ENCODE data around the gene NAA60.

The NAA60 gene

DNA sequence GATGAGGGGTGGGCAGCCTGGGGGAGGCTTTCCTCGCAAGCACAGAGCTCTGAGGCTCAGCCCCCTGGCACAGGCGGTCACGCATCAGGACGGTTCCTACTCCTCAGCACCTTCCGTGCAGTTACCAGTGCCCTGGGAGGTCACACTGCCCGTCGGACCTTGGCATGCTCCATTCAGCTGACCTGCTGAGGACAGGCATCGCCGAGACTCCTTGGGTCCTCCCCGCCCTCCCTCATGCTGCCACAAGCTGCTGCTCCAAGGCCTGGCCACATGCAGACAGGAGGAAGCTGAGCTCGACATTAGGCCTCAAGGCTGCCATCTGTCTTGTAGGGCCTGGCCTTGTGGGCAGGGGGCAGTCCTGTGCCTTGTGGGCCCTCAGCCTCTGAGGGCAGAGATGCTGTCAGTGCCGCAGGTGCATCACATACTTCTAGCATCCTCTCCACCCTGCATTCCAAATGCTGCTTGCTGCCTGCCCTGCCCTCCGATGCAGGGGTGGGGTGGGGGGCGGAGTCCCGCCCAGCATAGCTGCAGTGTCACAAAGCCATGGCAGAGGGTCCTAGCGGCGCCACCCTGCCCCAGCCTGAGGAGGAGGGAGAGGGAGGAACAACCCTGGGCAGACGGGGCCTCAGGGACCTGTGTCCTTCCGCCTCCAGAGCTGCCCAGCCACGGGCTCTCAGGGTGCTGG is 42.5 kb downstream of the NAA60 start:
- H3K9ac ChIP-seq (ENCODE audit: low read depth, low read length, poor library complexity, severe bottlenecking) = no peak overlapping the region
- H3K27me3 ChIP-seq (ENCODE audit: insufficient read depth, low read length, poor library complexity, severe bottlenecking) = no peaks in the 10 kb centered on the region
- no peaks in the 10 kb centered on the region for H3K4me1 ChIP-seq (ENCODE audit: insufficient read depth, low read length, poor library complexity, severe bottlenecking)
- no peaks in the 10 kb centered on the region for H4K20me1 ChIP-seq (ENCODE audit: insufficient read depth, low read length, poor library complexity, severe bottlenecking)
- H3K79me2 ChIP-seq (ENCODE audit: insufficient read depth, low read length) = no peaks in the 10 kb centered on the region
- no peak overlapping the region for H3K4me2 ChIP-seq (ENCODE audit: low read depth, low read length, poor library complexity, severe bottlenecking)
- TF ChIP-seq CTCF (conservative IDR thresholded peaks at IDR 0.05; ENCODE audit: low read length) = no peak
- no peak for TF ChIP-seq EZH2phosphoT487 (IDR thresholded peaks at IDR 0.05; ENCODE audit: borderline replicate concordance)
- H2AFZ ChIP-seq (ENCODE audit: low read length) = no peak overlapping the region
- H3K9me2 ChIP-seq (replicated peaks; ENCODE audit: low read depth, low read length) = no peaks in the 10 kb centered on the region
- H3K4me3 ChIP-seq (ENCODE audit: low read length, poor library complexity, severe bottlenecking) = no peak overlapping the region
- H3K36me3 ChIP-seq (ENCODE audit: insufficient read depth, low read length) = peaks cover 34% of the 10 kb centered on the region; the same call in 1 of the 2 replicates
- H3F3A ChIP-seq (ENCODE audit: low read depth) = no peaks in the 10 kb centered on the region
- no peaks in the 10 kb centered on the region for H3K9me3 ChIP-seq (ENCODE audit: insufficient read depth, low read depth, low read length)

- TF ChIP-seq CTCF (conservative IDR thresholded peaks at IDR 0.05; ENCODE audit: low read length) = no peak
- no peak for TF ChIP-seq EZH2phosphoT487 (IDR thresholded peaks at IDR 0.05; ENCODE audit: borderline replicate concordance)
- peaks cover 32% of the 10 kb centered on the region; the same call in 1 of the 2 replicates for H3K36me3 ChIP-seq (ENCODE audit: insufficient read depth, low read length)
- no peaks in the 10 kb centered on the region for H3K79me2 ChIP-seq (ENCODE audit: insufficient read depth, low read length)
Observed at GRCh38 chr16:3486506-3487215, 43.2 kb downstream of the NAA60 start.

DNA sequence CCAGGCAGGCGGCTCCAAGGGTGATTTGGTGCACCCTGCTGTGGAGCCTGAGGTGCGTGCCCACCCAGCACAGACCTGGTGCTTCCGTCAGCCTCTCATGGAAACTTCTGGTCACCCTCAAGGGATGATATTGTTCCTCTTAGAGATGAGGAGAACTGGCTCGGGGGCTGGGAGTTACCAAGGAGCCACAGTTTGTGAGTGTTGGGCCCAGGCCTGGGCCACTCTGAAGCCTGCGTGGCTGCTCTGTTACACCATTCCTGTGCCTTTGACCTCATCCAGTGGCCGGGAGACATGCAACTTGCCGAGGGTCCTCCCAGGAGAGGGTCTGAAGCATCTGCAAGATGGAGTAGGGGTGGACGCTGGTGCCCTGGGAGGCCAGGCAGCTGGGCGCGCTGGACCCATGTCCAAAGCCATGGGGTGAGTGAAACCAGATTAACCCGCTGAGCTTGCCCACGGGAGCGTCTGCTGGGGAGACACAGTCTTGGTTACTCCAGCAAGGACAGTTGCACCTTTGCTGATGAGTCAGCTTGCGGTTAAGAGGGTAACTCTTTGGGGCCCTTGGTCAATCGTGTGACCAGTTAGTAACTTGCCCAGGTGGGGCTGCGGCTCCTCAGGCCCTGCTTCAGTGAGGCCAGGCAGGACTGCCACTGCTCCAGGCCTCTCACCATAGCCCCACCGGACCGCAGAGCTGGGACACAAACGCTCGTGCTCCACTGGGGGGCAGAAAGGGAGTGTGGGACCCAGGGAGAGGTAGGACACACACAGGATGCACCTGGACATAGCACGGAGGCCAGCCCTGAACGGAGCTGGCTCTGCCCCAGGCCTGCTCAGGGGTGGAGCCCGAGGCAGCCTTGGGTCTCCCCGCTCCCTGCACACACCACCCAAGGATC is 44.3 kb downstream of the NAA60 start:
- peaks cover 27% of the 10 kb centered on the region; the same call in 1 of the 2 replicates for H3K36me3 ChIP-seq (ENCODE audit: insufficient read depth, low read length)
- H3K9me2 ChIP-seq (replicated peaks; ENCODE audit: low read depth, low read length) = no peaks in the 10 kb centered on the region
- H3K4me3 ChIP-seq (ENCODE audit: low read length, poor library complexity, severe bottlenecking) = no peak overlapping the region
- H3K4me1 ChIP-seq (ENCODE audit: insufficient read depth, low read length, poor library complexity, severe bottlenecking) = no peaks in the 10 kb centered on the region
- H2AFZ ChIP-seq (ENCODE audit: low read length) = no peak overlapping the region
- no peak for TF ChIP-seq CTCF (conservative IDR thresholded peaks at IDR 0.05; ENCODE audit: low read length)
- no peak for TF ChIP-seq EZH2phosphoT487 (IDR thresholded peaks at IDR 0.05; ENCODE audit: borderline replicate concordance)
- H4K20me1 ChIP-seq (ENCODE audit: insufficient read depth, low read length, poor library complexity, severe bottlenecking) = no peaks in the 10 kb centered on the region
- H3K9me3 ChIP-seq (ENCODE audit: insufficient read depth, low read depth, low read length) = no peaks in the 10 kb centered on the region
- no peaks in the 10 kb centered on the region for H3F3A ChIP-seq (ENCODE audit: low read depth)
- no peak overlapping the region for H3K4me2 ChIP-seq (ENCODE audit: low read depth, low read length, poor library complexity, severe bottlenecking)
- H3K27me3 ChIP-seq (ENCODE audit: insufficient read depth, low read length, poor library complexity, severe bottlenecking) = no peaks in the 10 kb centered on the region
- H3K79me2 ChIP-seq (ENCODE audit: insufficient read depth, low read length) = no peaks in the 10 kb centered on the region
- no peak overlapping the region for H3K9ac ChIP-seq (ENCODE audit: low read depth, low read length, poor library complexity, severe bottlenecking)

More at GRCh38 chr16:3486506-3487215, 43.2 kb downstream of the NAA60 start:
- Histone ChIP-seq H3K4me2 (ENCODE audit: low read depth, low read length, poor library complexity, severe bottlenecking) (no peak overlapping the region), H3K27me3 (ENCODE audit: insufficient read depth, low read length, poor library complexity, severe bottlenecking) (no peaks in the 10 kb centered on the region), H3K9me2 (replicated peaks; ENCODE audit: low read depth, low read length) (no peaks in the 10 kb centered on the region), H3K9me3 (ENCODE audit: insufficient read depth, low read depth, low read length) (no peaks in the 10 kb centered on the region), H3F3A (ENCODE audit: low read depth) (no peaks in the 10 kb centered on the region), H3K4me3 (ENCODE audit: low read length, poor library complexity, severe bottlenecking) (no peak overlapping the region), H2AFZ (ENCODE audit: low read length) (no peak overlapping the region), H3K9ac (ENCODE audit: low read depth, low read length, poor library complexity, severe bottlenecking) (no peak overlapping the region), H4K20me1 (ENCODE audit: insufficient read depth, low read length, poor library complexity, severe bottlenecking) (no peaks in the 10 kb centered on the region), H3K4me1 (ENCODE audit: insufficient read depth, low read length, poor library complexity, severe bottlenecking) (no peaks in the 10 kb centered on the region)

All from Loucy (cell line).